Gastrocnemius medialis (tissue), 4 donors: ENCODE data around the gene CDKN2B-AS1. TPM values are rescaled to one million over a fixed set of nuclear protein-coding genes. Genes with fewer than 3 reads are reported as not detected.
A peak's percentile ranks its signal among the peaks of the same experiment; 100 is the strongest.

Experiments
- ATAC-seq, 2 donors: fragments of 150-250 bp; one replicate each; pipeline ENCODE4 v1.9.1; 2016
- DNase-seq, 2 donors: peaks; one replicate each; pipeline ENCODE4 v3.0.0-alpha.2; 2019
- H3K27ac ChIP-seq, 4 donors: fragments of 200-600 bp; sonication (generic); 1 replicate in 1 of 4; 2 replicates in 3 of 4; pipeline ENCODE4 v1.5.1; 2016 to 2018; ENCODE audit warnings: mild to moderate bottlenecking in 2 of 4, moderate library complexity in 1 of 4
- H3K27me3 ChIP-seq, 3 donors: fragments of 200-600 bp; sonication (generic) in 2 of 3; 1 replicate in 1 of 3; 2 replicates in 2 of 3; pipeline versions ENCODE4 v1.5.1 to v1.6.0; 2016 to 2019; ENCODE audit warnings: mild to moderate bottlenecking in 1 of 3, moderate library complexity in 1 of 3
- H3K36me3 ChIP-seq, 2 donors: fragments of 200-600 bp; sonication (generic) in 1 of 2; one replicate each; pipeline ENCODE4 v1.5.1; 2017 to 2018
- H3K4me1 ChIP-seq, 2 donors: fragments of 200-600 bp; sonication (generic) in 1 of 2; one replicate each; pipeline ENCODE4 v1.5.1; 2016 to 2017; ENCODE audit warnings: mild to moderate bottlenecking in 2 of 2
- H3K4me3 ChIP-seq, 4 donors: fragments of 200-600 bp; sonication (generic) in 3 of 4; 1 replicate in 1 of 4; 2 replicates in 3 of 4; pipeline ENCODE4 v1.5.1; 2016 to 2019; ENCODE audit warnings: mild to moderate bottlenecking in 2 of 4
- H3K9me3 ChIP-seq, 3 donors: fragments of 200-600 bp; sonication (generic) in 2 of 3; 1 replicate in 1 of 3; 2 replicates in 2 of 3; pipeline ENCODE4 v1.5.1; 2016 to 2019
- CTCF ChIP-seq, 5 experiments: fragments of 450-650 bp in 3 of 5; fragments of 200-600 bp in 2 of 5; sonication (generic) in 2 of 5; IDR thresholded peaks in 4 of 5; conservative IDR thresholded peaks in 1 of 5; 1 replicate in 4 of 5; 2 replicates in 1 of 5; pipeline ENCODE4 v1.5.1; 2016 to 2019; ENCODE audit warnings: antibody characterized with exemption in 5 of 5, mild to moderate bottlenecking in 3 of 5, moderate library complexity in 3 of 5
- POLR2A ChIP-seq, 2 donors: fragments of 450-650 bp; IDR thresholded peaks; one replicate each; pipeline ENCODE4 v1.6.1; 2017; ENCODE audit warnings: antibody characterized with exemption in 2 of 2, mild to moderate bottlenecking in 2 of 2, moderate library complexity in 2 of 2
- in situ Hi-C, 4 donors: fragments of 200-750 bp; cut with MboI; loops; one replicate each; pipeline versions ENCODE4 v1.15.0 to v1.8.0; 2017; ENCODE audit warnings: low sequenced_read_pairs in 4 of 4
- intact Hi-C: fragments of 100-400 bp; cut with DNase I; formaldehyde crosslinking; loops from one replicate; pipeline ENCODE4 v1.15.1; 2023; ENCODE audit warnings: low total_unique reads
- total RNA-seq, 4 donors: library from RNA; depleted of rRNA; stranded (reverse); fragments of >200 nt; gene quantifications; one replicate each; pipeline versions ENCODE4 v1.1.0 to v1.2.3, GENCODE V29; 2016

CDKN2B-AS1 gene
- total RNA-seq, 4 donors from 2014 or later: 0.46 TPM; not detected in 3

DNA sequence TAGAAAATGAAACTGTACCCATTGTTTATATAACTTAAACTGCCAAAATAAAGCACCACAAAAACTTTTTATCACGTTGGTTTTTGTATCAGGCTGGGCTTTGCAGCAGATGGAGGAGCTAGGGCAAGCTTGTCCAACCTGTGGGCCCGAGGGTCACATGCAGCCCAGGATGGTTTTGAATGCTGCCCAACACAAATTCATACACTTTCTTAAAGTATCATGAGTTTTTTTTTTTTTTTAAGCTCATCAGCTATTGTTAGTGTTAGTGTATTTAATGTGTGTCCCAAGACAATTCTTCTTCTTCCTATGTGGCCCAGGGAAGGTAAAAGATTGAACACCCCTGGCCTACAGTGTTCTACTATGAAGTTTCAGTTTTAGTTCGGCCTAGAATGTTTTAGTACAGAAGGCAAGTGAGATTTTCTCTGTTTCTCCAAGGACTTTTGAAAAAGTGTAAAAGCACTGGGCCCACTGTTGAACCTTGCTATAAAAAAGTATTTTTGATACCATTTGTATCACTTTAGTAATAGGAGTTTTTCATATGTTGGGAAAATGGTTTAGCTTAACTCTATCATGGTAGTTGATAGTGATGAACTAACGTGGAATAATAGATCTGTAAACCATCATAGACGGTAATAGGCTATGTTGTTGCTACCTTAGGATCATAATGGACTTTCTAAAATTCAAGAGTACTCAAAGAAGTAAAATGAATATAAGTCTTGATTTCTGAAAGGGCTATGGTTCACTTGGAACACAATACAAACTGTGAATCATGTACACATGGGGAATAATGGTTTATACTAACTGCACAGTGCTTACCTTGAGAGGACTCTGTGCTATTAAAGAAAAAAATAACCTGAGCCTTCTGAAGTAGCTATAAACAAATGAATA lies 3.3 kb upstream of the CDKN2B-AS1 start:
- no peaks in the 10 kb centered on the region for H3K9me3 ChIP-seq
- intact Hi-C loops: loop anchor here (5.0 kb wide), 1 partner anchor 179 kb away; no protein-coding TSS in a partner anchor
- H3K27me3 ChIP-seq: peaks cover 39 to 65% (median 61%) of the 10 kb centered on the region in 3 donors
- in situ Hi-C loops: loop anchor here in 2 of 4 donors (25.0 kb wide), 1 partner anchor 654 kb away; the partner anchor contains the start of gene KLHL9 (in 2 of the 2)
- H3K27ac ChIP-seq: no peak overlapping the region
- H3K4me3 ChIP-seq: no peak overlapping the region
- H3K4me1 ChIP-seq: peaks cover 4 to 5% of the 10 kb centered on the region in 2 donors
- no peak for TF ChIP-seq CTCF (IDR thresholded peaks at IDR 0.05 in 4 of 5, conservative IDR thresholded peaks at IDR 0.05 in 1 of 5)
- TF ChIP-seq POLR2A (IDR thresholded peaks at IDR 0.05): no peak
- no peak for ATAC-seq
- DNase-seq: no peak
- no peaks in the 10 kb centered on the region for H3K36me3 ChIP-seq

DNA sequence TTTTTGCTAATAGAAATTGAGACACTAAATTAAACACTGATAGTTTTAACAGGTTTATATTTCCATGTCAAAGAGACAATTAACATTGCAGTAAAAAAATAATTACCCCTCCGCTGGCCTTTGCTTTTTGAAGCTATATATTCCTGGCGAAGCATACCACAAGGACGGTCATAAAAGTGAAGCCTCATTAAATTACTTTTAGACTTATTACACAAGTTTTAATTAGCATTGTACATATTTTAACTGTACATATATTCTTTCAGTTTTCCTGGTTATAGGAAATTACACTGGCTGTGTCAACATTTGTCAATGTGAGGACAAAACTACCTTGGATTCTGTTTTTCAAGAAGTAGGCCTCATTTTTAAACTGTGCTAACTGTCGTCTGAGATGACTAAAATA lies 1.6 kb upstream of the CDKN2B-AS1 start:
- Histone ChIP-seq H3K4me1 (peaks cover 4 to 5% of the 10 kb centered on the region in 2 donors), H3K9me3 (no peaks in the 10 kb centered on the region), H3K4me3 (no peak overlapping the region), H3K27ac (no peak overlapping the region), H3K27me3 (peaks cover 29 to 50% (median 48%) of the 10 kb centered on the region in 3 donors), H3K36me3 (no peaks in the 10 kb centered on the region)
- TF ChIP-seq CTCF (IDR thresholded peaks at IDR 0.05 in 4 of 5, conservative IDR thresholded peaks at IDR 0.05 in 1 of 5) (peak in 1 of 5 experiments; percentile 3), POLR2A (IDR thresholded peaks at IDR 0.05) (no peak)
- DNase-seq: no peak
- in situ Hi-C loops: loop anchor here in 2 of 4 donors (25.0 kb wide), 1 partner anchor 656 kb away; the partner anchor contains the start of gene KLHL9 (in 2 of the 2)
- intact Hi-C loops: loop anchor here (2.0 to 5.0 kb wide), 2 partner anchors 18 to 181 kb away; no protein-coding TSS in a partner anchor
- ATAC-seq: no peak

- Histone ChIP-seq H3K27ac (peak within 1 kb of the TSS; percentile 44 to 60 (median 50)), H3K4me3 (peak within 1 kb of the TSS; percentile 76 to 95 (median 82)), H3K27me3 (peaks cover 19 to 40% (median 37%) of the 10 kb centered on the region in 3 donors), H3K36me3 (no peaks in the 10 kb centered on the region), H3K9me3 (no peaks in the 10 kb centered on the region), H3K4me1 (peaks cover 4 to 5% of the 10 kb centered on the region in 2 donors)
- TF ChIP-seq POLR2A (IDR thresholded peaks at IDR 0.05) (no peak), CTCF (IDR thresholded peaks at IDR 0.05 in 4 of 5, conservative IDR thresholded peaks at IDR 0.05 in 1 of 5) (no peak)
- in situ Hi-C loops (loop anchor here in 2 of 4 donors (25.0 kb wide), 1 partner anchor 657 kb away; the partner anchor contains the start of gene KLHL9 (in 2 of the 2)), intact Hi-C loops (loop anchor here (1.0 to 5.0 kb wide), 4 partner anchors 15 to 182 kb away; partner anchors contain the start of gene CDKN2B)
- DNase-seq (no peak), ATAC-seq (peak in 1 of 2 donors; percentile 16)
Measured at GRCh38 chr9:21993893-21994555, 567 bp upstream of the CDKN2B-AS1 start, which contains the start of gene CDKN2A. Gene CDKN2A, minus strand, starts transcription at chr9:21994392.

DNA sequence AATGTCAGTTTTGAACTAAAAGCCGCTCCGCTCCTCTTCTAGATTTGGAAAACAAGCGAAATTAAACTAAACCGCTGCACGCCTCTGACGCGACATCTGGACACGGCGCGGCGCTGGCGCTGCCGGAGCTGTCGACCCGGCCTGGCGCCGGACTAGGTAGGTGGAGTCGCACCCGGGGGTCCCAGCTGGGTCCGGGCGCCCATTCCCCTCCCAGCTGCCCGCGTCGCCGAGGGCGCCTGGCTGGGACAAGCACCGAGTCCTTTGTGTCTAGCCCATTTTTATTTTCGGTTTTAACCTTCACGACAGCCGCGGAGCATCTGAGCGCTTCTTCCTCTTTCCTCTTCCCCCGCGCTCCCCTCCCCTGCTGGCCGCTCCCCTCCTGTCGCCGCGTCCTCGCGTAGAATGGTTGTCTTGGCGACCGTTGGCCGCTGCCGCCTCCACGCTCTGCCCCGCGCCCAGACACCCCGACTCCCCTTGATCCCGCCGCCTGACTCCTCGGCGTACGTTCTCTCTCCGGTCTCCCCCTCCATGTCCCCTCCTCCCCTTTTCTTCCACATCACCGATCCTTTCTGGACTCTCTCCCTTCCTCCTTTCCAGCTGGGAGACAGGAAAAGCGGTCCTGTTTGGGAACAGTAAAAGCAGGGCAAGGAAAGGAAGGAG lies 545 bp downstream of the CDKN2B-AS1 start:
- DNase-seq (peak in 1 of 2 donors; percentile 45), ATAC-seq (peak; percentile 62 to 74)
- H3K4me3 ChIP-seq: peak overlapping the region; percentile 76 to 95 (median 82)
- no peaks in the 10 kb centered on the region for H3K36me3 ChIP-seq
- in situ Hi-C loops: loop anchor here in 2 of 4 donors (25.0 kb wide), 1 partner anchor 658 kb away; the partner anchor contains the start of gene KLHL9 (in 2 of the 2)
- intact Hi-C loops: loop anchor here (2.0 kb wide), 1 partner anchor 14 kb away; the partner anchor contains the start of gene CDKN2B
- no peak for TF ChIP-seq POLR2A (IDR thresholded peaks at IDR 0.05)
- H3K9me3 ChIP-seq: no peaks in the 10 kb centered on the region
- H3K27ac ChIP-seq: peak overlapping the region; percentile 44 to 60 (median 50)
- peaks cover 4 to 5% of the 10 kb centered on the region in 2 donors for H3K4me1 ChIP-seq
- peaks cover 8 to 29% (median 26%) of the 10 kb centered on the region in 3 donors for H3K27me3 ChIP-seq
